ENCODE results near the gene ITGA7.

DNA sequence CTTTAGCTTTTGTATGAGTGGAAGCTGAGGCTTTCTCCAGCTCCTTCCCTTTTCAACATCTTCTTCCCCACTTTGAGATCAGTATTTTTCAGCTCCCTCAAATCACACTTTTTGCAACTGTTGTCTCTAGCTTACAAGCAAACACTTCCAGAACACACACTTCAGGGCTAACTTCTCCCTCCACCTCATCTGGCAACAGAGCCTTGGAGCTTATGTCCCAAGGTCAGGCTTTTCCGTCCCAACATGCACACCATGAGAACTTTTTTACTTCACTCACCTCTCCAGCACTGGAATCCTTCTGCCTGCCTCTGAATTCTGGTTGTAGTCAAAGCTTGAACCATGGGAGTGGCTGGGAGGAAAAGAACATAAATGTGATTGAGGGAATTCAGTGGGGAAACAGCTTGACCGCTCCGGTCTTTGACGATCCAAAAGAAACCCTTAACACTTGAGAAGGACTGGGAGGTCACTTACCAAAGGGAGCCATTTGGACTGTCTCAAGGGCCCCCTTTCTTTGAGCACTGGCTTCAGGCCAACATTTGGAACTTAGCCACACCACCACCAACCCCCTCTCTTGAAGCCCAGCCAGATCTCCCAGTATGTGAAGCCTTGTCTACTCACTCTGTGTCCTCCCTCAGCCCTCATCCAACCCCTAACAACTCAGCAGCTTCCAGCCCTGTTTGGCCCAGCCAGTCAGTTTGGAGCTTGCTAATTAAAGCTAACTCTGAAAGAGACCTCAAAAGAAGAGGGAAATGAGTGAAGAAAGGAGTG, 4.3 kb upstream of the ITGA7 start:
- TF ChIP-seq CTCF (IDR thresholded peaks at IDR 0.05 in 4 of 5, conservative IDR thresholded peaks at IDR 0.05 in 1 of 5) (no peak), POLR2A (IDR thresholded peaks at IDR 0.05) (no peak)
